Stimulated activated effector memory CD8-positive, alpha-beta T cell treated with anti-CD3 and anti-CD28 coated beads, Interleukin-12 subunit alpha, Interleukin-12 subunit beta, amount 100 ng/mL, for 72 hours (primary cell): ENCODE measurements around the gene DNAAF6.
"Not testable (repeated sequence)": the region's sequence is repeated elsewhere in the genome, so short reads cannot be mapped to it uniquely, and the experiment has no call there.

ENCODE experiments used
- ATAC-seq: fragments of 150-1000 bp; cut with Tn5 transposase; 2 replicates; pipeline ENCODE4 v1.10.0; 2021
- DNase-seq, 2 donors: peaks; one replicate each; pipeline ENCODE4 v3.0.0; 2021 to 2022; ENCODE audit warnings: low spot score in 2 of 2
- H3K27ac Mint-ChIP-seq: one replicate; pipeline ENCODE4 v1.8.0; 2022; ENCODE audit warnings: mild to moderate bottlenecking, mixed read lengths
- H3K36me3 Mint-ChIP-seq: one replicate; pipeline ENCODE4 v1.8.0; 2022; ENCODE audit warnings: mild to moderate bottlenecking, mixed read lengths
- H3K4me1 Mint-ChIP-seq: one replicate; pipeline ENCODE4 v1.8.0; 2022; ENCODE audit warnings: mixed read lengths
- H3K4me3 Mint-ChIP-seq: one replicate; pipeline ENCODE4 v1.8.0; 2022; ENCODE audit warnings: mild to moderate bottlenecking, mixed read lengths
- H3K9me3 Mint-ChIP-seq: one replicate; pipeline ENCODE4 v1.8.0; 2022; ENCODE audit warnings: mixed read lengths

Gene DNAAF6

DNA sequence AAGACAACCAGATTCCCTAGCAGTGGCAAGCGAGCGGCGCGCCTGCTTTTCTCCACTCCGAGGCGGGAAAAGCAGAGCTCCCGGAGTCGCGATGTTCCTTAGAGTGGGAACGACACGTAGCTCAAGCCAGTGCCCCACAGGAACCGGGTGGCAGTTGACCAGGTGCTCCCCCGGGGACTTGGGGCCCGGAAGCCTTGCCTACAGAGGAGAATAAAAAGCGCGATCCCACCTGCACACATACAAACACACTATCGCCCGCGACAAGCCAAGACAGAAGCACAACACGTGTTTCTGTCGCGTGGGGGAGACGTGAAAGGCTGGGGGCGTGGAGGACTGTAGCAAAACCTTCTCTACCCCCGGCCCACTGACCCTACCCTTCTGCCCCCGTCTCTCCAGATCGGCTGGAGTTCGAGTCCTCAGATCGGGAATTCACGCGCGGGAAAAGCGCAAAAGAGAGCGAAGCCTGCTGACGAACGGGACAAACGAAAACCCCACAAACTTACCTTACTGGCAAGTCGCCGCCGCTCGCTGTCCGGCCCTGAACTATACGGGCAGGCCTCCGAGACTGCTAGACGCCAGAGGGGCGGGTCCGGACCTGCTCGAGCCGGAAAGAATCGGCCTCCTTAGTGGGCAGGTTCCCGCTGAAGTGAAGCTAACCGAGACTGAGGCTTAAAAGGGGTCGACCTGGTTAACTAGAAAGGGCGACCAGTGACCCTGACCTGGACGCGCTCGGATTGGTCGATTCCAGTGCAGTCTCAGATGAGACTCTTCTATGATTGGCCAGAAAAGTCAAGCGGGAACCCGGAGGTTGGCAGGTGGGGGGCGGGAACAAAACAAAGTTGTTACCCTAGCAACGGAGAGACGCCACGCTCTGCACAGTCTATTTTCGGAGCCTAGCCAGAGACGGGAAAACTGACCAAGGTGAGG is at the start of gene DNAAF6, which contains the start of gene NUP62CL:
Gene DNAAF6 (plus strand): TSS at position 842 of the 927 bp plus-strand sequence. CDS start 6,265 bp downstream, outside the sequence.
Gene NUP62CL (minus strand): TSS at position 664 of the 927 bp plus-strand sequence. CDS start 31,287 bp downstream, outside the sequence.
- Mint-ChIP-seq H3K4me3 (peak within 1 kb of the TSS; percentile 78), H3K27ac (peak within 1 kb of the TSS; percentile 70), H3K4me1 (no peaks in the 10 kb centered on the region), H3K36me3 (no peaks in the 10 kb centered on the region), H3K9me3 (no peaks in the 10 kb centered on the region)
- ATAC-seq, result peak; percentile 96
- DNase-seq, result peak; percentile 9 to 72

DNA sequence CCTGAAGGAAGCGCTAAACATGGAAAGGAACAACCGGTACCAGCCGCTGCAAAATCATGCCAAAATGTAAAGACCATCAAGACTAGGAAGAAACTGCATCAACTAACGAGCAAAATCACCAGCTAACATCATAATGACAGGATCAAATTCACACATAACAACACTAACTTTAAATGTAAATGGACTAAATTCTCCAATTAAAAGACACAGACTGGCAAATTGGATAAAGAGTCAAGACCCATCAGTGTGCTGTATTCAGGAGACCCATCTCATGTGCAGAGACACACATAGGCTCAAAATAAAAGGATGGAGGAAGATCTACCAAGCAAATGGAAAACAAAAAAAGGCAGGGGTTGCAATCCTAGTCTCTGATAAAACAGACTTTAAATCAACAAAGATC is 48.8 kb upstream of the DNAAF6 start:
- not testable (repeated sequence) for H3K9me3 Mint-ChIP-seq, H3K36me3 Mint-ChIP-seq

DNA sequence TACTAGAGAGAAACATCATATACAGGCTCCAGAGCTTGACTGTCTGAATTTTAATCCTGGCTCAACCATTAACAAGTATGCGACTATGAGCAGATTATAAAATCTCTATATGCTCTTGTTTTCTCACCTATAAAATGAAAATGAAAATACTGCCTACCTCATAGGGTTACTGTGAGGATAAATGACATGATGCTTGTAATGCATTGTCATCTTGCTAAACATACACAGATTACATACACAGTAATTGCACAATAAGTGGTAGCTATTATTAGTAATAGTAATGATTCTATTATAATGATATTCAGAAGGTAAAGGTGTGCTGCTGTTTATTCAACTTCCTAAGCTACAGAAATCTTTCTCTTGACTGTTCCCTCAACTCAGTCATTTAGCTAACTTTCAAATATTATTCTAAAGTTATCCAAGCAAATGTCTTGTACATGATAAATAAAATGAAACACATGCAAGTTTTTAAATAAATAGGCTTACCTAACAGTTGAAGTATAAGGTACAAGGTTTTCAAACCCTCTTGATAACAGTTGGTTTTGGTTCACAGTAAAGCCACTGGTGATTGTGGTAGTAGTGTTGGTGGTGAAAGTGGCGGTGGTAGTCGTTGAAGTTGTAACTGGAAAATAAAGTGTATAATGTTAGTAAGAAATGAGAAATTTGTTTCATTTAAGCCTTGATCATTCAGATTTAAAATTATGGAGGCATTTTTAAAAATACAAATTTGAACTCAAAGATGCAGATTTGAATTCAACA is 39.1 kb upstream of the DNAAF6 start:
- Mint-ChIP-seq H3K9me3 (no peaks in the 10 kb centered on the region), H3K4me3 (no peak overlapping the region), H3K36me3 (no peaks in the 10 kb centered on the region), H3K4me1 (no peaks in the 10 kb centered on the region), H3K27ac (no peak overlapping the region)
- DNase-seq (no peak), ATAC-seq (no peak)

More for the DNA sequence above, 48.8 kb upstream of the DNAAF6 start:
- not testable (repeated sequence) for H3K4me3 Mint-ChIP-seq, DNase-seq, H3K4me1 Mint-ChIP-seq, H3K27ac Mint-ChIP-seq, ATAC-seq

DNA sequence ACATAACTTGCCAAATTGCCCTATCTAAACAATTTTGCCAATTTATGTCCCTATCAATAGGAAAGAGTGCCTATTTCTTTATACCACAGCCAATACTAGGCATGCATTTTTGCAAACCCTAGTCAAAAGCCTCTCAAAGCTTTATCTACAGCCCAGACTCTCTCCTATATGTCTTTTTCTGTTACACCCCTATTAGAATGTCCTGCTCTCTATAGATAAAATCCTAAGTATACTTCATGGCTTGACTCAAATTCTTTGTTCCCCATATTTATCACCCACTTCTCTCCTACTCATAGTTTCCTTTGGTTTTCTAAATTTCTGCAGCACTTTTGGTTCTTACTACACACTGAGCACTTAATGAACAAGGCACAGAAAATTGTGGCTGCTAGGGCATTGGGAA is 38.2 kb upstream of the DNAAF6 start:
- no peak for ATAC-seq
- H3K27ac Mint-ChIP-seq, result no peak overlapping the region

DNA sequence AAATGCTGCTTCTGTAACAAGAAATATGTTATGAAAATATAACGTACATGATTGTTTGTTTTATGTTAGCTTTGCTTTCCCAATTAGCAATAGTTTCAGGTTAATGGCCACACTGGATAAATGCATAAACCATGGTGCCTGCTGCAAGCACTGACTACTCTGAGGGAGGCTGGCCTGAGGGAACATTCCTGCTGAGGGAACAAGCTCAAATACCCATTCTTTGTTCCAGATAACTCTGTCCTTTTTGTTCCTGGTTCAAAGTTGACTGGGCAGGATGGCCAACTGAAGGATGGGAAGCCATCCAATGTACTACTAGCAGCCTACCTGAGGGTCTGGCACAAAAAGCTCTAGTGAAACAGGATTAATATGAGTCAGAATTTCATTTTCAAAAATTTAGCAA is 37.7 kb upstream of the DNAAF6 start:
- Mint-ChIP-seq H3K4me3 (no peak overlapping the region), H3K36me3 (no peaks in the 10 kb centered on the region), H3K27ac (no peak overlapping the region), H3K9me3 (no peaks in the 10 kb centered on the region), H3K4me1 (no peaks in the 10 kb centered on the region)
- ATAC-seq, result no peak
- no peak for DNase-seq

More for the DNA sequence above, 38.2 kb upstream of the DNAAF6 start:
- no peaks in the 10 kb centered on the region for H3K9me3 Mint-ChIP-seq
- H3K4me1 Mint-ChIP-seq, result no peaks in the 10 kb centered on the region
- DNase-seq, result no peak
- no peaks in the 10 kb centered on the region for H3K36me3 Mint-ChIP-seq
- H3K4me3 Mint-ChIP-seq, result no peak overlapping the region

DNA sequence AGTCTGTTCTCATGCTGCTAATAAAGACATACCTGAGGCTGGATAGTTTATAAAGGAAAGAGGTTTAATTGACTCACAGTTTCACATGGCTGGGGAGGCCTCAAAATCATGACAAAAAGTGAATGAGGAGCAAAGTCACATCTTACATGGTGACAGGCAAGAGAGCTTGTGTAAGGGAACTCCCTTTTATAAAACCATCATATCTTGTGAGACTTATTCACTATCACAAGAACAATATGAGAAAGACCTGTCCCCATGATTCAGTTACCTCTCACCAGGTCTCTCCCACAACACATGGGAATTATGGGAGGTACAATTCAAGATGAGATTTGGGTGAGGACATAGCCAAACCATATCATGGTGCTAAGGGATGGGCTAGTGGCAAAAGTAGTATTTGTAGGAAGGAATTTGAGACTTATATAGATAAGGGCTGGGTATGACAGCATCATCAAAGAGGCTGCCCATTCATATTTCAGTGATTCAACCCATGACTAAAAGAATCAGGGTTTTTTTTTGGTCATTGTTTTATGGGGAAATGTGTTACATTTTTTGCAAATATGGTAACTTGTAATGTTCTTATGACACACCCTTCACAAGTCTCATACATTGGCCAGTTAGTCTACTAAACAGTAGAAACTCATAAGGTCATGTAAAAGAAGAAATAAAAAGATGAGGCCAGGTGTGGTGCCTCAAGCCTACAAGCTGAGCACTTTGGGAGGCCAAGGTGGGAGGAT is 34.9 kb upstream of the DNAAF6 start:
- no peak overlapping the region for H3K4me3 Mint-ChIP-seq
- peak; percentile 40 for ATAC-seq
- no peaks in the 10 kb centered on the region for H3K9me3 Mint-ChIP-seq
- DNase-seq, result no peak
- no peaks in the 10 kb centered on the region for H3K36me3 Mint-ChIP-seq
- H3K4me1 Mint-ChIP-seq, result no peaks in the 10 kb centered on the region
- H3K27ac Mint-ChIP-seq, result no peak overlapping the region

- Mint-ChIP-seq H3K36me3 (no peaks in the 10 kb centered on the region), H3K27ac (peak overlapping the region; percentile 16), H3K4me1 (no peaks in the 10 kb centered on the region), H3K9me3 (no peaks in the 10 kb centered on the region), H3K4me3 (no peak overlapping the region)
- ATAC-seq (no peak), DNase-seq (no peak)
Measured at GRCh38 chrX:107197319-107197718, 9.1 kb upstream of the DNAAF6 start.

DNA sequence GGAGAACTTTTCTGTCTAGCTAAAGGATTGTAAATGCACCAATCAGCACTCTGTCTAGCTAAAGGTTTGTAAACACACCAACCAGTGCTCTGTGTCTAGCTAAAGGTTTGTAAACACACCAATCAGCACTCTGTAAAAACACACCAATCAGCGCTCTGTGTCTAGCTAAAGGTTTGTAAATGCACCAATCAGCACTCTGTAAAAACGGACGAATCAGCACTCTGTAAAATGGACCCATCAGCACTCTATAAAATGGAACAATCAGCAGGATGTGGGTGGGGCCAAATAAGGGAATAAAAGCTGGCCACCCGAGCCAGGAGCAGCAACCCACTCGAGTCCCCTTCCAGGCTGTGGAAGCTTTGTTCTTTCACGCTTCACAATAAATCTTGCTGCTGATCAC is 8.3 kb upstream of the DNAAF6 start:
- not testable (repeated sequence) for H3K4me1 Mint-ChIP-seq, H3K36me3 Mint-ChIP-seq, DNase-seq, ATAC-seq, H3K27ac Mint-ChIP-seq, H3K4me3 Mint-ChIP-seq, H3K9me3 Mint-ChIP-seq

DNA sequence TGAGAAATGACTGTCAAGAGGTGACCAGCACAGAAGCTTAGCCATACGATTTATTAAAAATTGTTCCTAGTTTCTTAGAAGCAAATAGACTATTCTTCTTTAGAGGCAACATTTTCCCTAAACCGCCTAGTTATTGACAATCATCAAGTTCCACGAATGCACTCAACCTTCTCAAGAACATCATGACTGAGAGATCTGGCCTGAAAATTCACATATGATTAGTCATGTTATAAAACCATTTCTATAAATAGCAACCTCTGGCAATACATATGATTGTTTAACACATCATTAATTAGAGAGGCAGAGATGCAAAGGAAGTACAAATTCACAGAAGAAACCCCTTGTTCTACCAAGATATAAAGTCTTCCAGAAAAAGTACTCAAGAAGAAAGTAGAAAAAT is 6.9 kb upstream of the DNAAF6 start:
- H3K27ac Mint-ChIP-seq, result no peak overlapping the region
- no peak for ATAC-seq
- H3K4me3 Mint-ChIP-seq, result no peak overlapping the region
- no peak for DNase-seq
- no peaks in the 10 kb centered on the region for H3K9me3 Mint-ChIP-seq
- no peaks in the 10 kb centered on the region for H3K36me3 Mint-ChIP-seq
- H3K4me1 Mint-ChIP-seq, result no peaks in the 10 kb centered on the region

DNA sequence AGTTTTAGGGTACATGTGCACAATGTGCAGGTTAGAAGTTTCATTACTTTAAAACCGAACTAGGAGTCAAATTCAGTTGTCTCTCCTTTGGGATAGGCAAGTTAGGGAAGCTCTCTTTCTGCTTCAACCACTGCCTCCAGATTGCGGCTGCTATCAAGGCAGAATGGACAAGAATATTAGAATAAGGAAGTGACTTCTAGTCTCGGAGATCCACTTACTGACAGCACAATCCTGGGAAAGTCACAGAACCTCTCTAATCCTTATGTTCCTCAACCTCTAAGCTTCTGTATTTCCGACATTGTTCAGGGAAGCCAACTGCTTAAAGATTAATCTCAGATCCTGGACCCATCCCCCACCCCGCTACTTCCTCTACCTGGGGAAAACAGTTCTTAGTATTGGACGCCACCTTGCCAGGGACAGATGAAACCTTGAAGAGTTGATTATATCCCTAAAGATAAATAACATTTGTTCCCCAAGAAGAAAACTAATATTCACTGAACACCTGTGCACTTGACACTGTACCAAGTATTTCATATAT is 2.3 kb upstream of the DNAAF6 start:
- Mint-ChIP-seq H3K4me3 (no peak overlapping the region), H3K9me3 (no peaks in the 10 kb centered on the region), H3K36me3 (no peaks in the 10 kb centered on the region), H3K27ac (no peak overlapping the region), H3K4me1 (no peaks in the 10 kb centered on the region)
- ATAC-seq, result no peak
- no peak for DNase-seq

GRCh38 chrX:107206697-107207065 is 270 bp downstream of the DNAAF6 start:
- Mint-ChIP-seq H3K4me3 (peak overlapping the region; percentile 78), H3K27ac (no peak overlapping the region), H3K36me3 (no peaks in the 10 kb centered on the region), H3K4me1 (no peaks in the 10 kb centered on the region), H3K9me3 (no peaks in the 10 kb centered on the region)
- DNase-seq, result no peak
- ATAC-seq, result no peak

GRCh38 chrX:107207089-107207488 is 678 bp downstream of the DNAAF6 start:
- Mint-ChIP-seq H3K4me3 (no peak overlapping the region), H3K36me3 (no peaks in the 10 kb centered on the region), H3K4me1 (no peaks in the 10 kb centered on the region), H3K9me3 (no peaks in the 10 kb centered on the region), H3K27ac (no peak overlapping the region)
- ATAC-seq (no peak), DNase-seq (no peak)

DNA sequence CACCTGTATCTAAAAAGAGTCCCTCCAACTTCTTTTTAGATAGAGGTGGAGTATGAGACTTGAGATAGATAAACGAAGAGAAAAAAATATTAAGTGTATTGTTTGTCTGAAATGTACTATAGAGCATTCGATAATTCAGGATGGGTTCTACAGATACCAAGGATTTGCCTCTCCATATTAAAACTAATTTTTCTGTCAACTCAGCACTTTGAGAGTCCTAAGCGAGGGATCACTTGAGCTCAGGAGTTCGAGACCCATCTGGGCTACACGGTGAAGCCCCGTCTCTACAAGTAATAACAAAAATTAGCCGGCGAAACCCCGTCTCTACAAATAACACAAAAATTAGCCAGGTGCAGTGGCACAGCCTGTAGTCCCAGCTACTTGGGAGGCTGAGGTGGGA is 1.5 kb downstream of the DNAAF6 start:
- DNase-seq, result no peak
- no peak for ATAC-seq
- no peaks in the 10 kb centered on the region for H3K4me1 Mint-ChIP-seq
- no peak overlapping the region for H3K4me3 Mint-ChIP-seq
- no peaks in the 10 kb centered on the region for H3K9me3 Mint-ChIP-seq
- no peaks in the 10 kb centered on the region for H3K36me3 Mint-ChIP-seq
- H3K27ac Mint-ChIP-seq, result no peak overlapping the region

DNA sequence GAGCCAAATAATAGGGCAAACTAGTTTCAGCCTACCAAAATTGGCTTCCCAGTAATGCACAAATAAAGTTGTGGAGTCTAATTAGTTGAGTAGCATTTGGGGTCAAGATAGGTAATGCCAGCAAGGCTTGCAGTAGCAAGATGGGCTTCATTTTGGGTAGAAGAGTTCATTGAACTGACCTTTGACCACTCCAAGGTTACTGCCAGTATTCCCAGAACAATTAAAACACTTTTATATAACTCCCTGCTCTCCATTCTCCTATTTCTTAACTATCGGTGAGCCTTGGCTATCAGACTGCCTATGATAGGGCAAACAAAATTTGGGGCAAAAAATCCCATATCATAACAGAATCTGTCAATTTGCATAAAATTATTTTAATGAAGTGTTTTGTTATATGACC is 7.1 kb downstream of the DNAAF6 start:
- Mint-ChIP-seq H3K27ac (no peak overlapping the region), H3K36me3 (no peaks in the 10 kb centered on the region), H3K9me3 (no peaks in the 10 kb centered on the region), H3K4me3 (no peak overlapping the region), H3K4me1 (no peaks in the 10 kb centered on the region)
- ATAC-seq (no peak), DNase-seq (no peak)

GRCh38 chrX:107226757-107227156 is 20.3 kb downstream of the DNAAF6 start:
- ATAC-seq, result no peak
- no peak for DNase-seq
- no peaks in the 10 kb centered on the region for H3K36me3 Mint-ChIP-seq
- no peak overlapping the region for H3K27ac Mint-ChIP-seq
- no peaks in the 10 kb centered on the region for H3K4me1 Mint-ChIP-seq
- H3K4me3 Mint-ChIP-seq, result no peak overlapping the region
- no peaks in the 10 kb centered on the region for H3K9me3 Mint-ChIP-seq
